ENCODE data around the gene ATP1B2.
"Not testable (repeated sequence)": the region's sequence is repeated elsewhere in the genome, so short reads cannot be mapped to it uniquely, and the experiment has no call there.

The ATP1B2 gene

GRCh38 chr17:7650509-7651096 is at the start of gene ATP1B2:
Gene ATP1B2, plus strand, starts transcription at chr17:7650926. Its CDS starts 593 bp downstream, at chr17:7651519.
- peak; percentile 96 for DNase-seq (ENCODE audit: low spot score)

GRCh38 chr17:7606280-7606679 is 44.4 kb upstream of the ATP1B2 start:
- no peak for DNase-seq (ENCODE audit: low spot score)

GRCh38 chr17:7610641-7611040 is 40.1 kb upstream of the ATP1B2 start:
- DNase-seq (ENCODE audit: low spot score) = no peak

GRCh38 chr17:7611635-7612293 is 39.0 kb upstream of the ATP1B2 start:
- DNase-seq (ENCODE audit: low spot score) = no peak

- DNase-seq (ENCODE audit: low spot score) = no peak
Measured at GRCh38 chr17:7612294-7612640, 38.5 kb upstream of the ATP1B2 start.

GRCh38 chr17:7613769-7614424 is 36.8 kb upstream of the ATP1B2 start:
- DNase-seq (ENCODE audit: low spot score) = peak; percentile 14

GRCh38 chr17:7614425-7615264 is 36.1 kb upstream of the ATP1B2 start, which contains the start of gene FXR2:
Gene FXR2, minus strand, starts transcription at chr17:7614897. Its CDS starts 365 bp downstream, at chr17:7614532.
- DNase-seq (ENCODE audit: low spot score) = peak; percentile 100

GRCh38 chr17:7615265-7615747 is 35.4 kb upstream of the ATP1B2 start:
- no peak for DNase-seq (ENCODE audit: low spot score)

- no peak for DNase-seq (ENCODE audit: low spot score)
Measured at GRCh38 chr17:7618608-7619007, 32.1 kb upstream of the ATP1B2 start.

- DNase-seq (ENCODE audit: low spot score) = no peak
Measured at GRCh38 chr17:7620835-7621234, 29.9 kb upstream of the ATP1B2 start.

GRCh38 chr17:7623661-7624060 is 27.1 kb upstream of the ATP1B2 start:
- DNase-seq (ENCODE audit: low spot score) = no peak

- DNase-seq (ENCODE audit: low spot score) = not testable (repeated sequence)
Measured at GRCh38 chr17:7625749-7626148, 25.0 kb upstream of the ATP1B2 start.

- DNase-seq (ENCODE audit: low spot score) = no peak
Measured at GRCh38 chr17:7626307-7626706, 24.4 kb upstream of the ATP1B2 start.

GRCh38 chr17:7626956-7627249 is 23.8 kb upstream of the ATP1B2 start:
- peak; percentile 71 for DNase-seq (ENCODE audit: low spot score)

GRCh38 chr17:7627250-7628121 is 23.2 kb upstream of the ATP1B2 start, which contains the start of gene SAT2:
Gene SAT2, minus strand, starts transcription at chr17:7627821. Its CDS starts 186 bp downstream, at chr17:7627635.
- peak; percentile 94 for DNase-seq (ENCODE audit: low spot score)

GRCh38 chr17:7629939-7630571 is 20.7 kb upstream of the ATP1B2 start, which contains the start of gene SHBG:
Gene SHBG, plus strand, starts transcription at chr17:7630135. Its CDS starts 38 bp downstream, at chr17:7630173.
- DNase-seq (ENCODE audit: low spot score) = no peak

- DNase-seq (ENCODE audit: low spot score) = no peak
Measured at GRCh38 chr17:7631398-7632380, 19.0 kb upstream of the ATP1B2 start.

GRCh38 chr17:7632492-7632894 is 18.2 kb upstream of the ATP1B2 start:
- peak; percentile 56 for DNase-seq (ENCODE audit: low spot score)

GRCh38 chr17:7633093-7633492 is 17.6 kb upstream of the ATP1B2 start:
- no peak for DNase-seq (ENCODE audit: low spot score)

Data from cerebellar cortex (tissue), 1 donor.